HepG2 (cell line): ENCODE results near the gene CILP2. TPM values are rescaled to one million over a fixed set of nuclear protein-coding genes. Genes with fewer than 3 reads are reported as not detected.

Experiments used
- ESRRA ChIP-seq: sonication (generic); formaldehyde crosslinking; IDR thresholded peaks from 2 replicates; pipeline ENCODE4 v1.5.1; 2020; ENCODE audit warnings: mild to moderate bottlenecking, low read depth, missing genetic modification reagents
- KLF16 ChIP-seq, 2 experiments: sonication (generic) in 1 of 2; formaldehyde crosslinking in 1 of 2; IDR thresholded peaks; 2 replicates each; pipeline versions ENCODE4 v1.6.1 to v1.8.0; 2016 to 2023; ENCODE audit warnings: missing genetic modification reagents in 2 of 2, missing compliant biosample characterization in 1 of 2
- MIER2 ChIP-seq: IDR thresholded peaks from 2 replicates; pipeline ENCODE4 v1.6.1; 2016; ENCODE audit warnings: missing biosample characterization, missing genetic modification reagents
- PCBP1 ChIP-seq: fragments of 200-400 bp; formaldehyde crosslinking; IDR thresholded peaks from 2 replicates; pipeline ENCODE4 v1.6.1; 2017; ENCODE audit warnings: mild to moderate bottlenecking, low read depth, low read length, borderline replicate concordance
- PLRG1 ChIP-seq: fragments of 450-650 bp; conservative IDR thresholded peaks from 2 replicates; pipeline ENCODE4 v1.6.1; 2016
- RARA ChIP-seq: IDR thresholded peaks from 2 replicates; pipeline ENCODE4 v1.6.1; 2016; ENCODE audit warnings: missing genetic modification reagents, missing compliant biosample characterization
- STAG1 ChIP-seq: sonication (generic); formaldehyde crosslinking; IDR thresholded peaks from 2 replicates; pipeline ENCODE4 v1.4.0; 2020; ENCODE audit warnings: missing genetic modification reagents
- ZNF747 ChIP-seq: sonication (generic); formaldehyde crosslinking; IDR thresholded peaks from 2 replicates; pipeline ENCODE4 v1.8.1; 2023; ENCODE audit warnings: missing genetic modification reagents, mild to moderate bottlenecking, borderline replicate concordance
- ZNF777 ChIP-seq: sonication (generic); formaldehyde crosslinking; IDR thresholded peaks from 2 replicates; pipeline ENCODE4 v1.4.0; 2020; ENCODE audit warnings: missing genetic modification reagents
- polyA plus RNA-seq, 8 experiments: library from polyadenylated mRNA; depleted of rRNA in 3 of 8; stranded (reverse) in 7 of 8; unstranded in 1 of 8; fragments of >200 nt; fragmentation: Illumina TruSeq in 4 of 8; extraction: Trizol in 4 of 8; gene quantifications; 2 replicates each; pipeline versions ENCODE4 v1.2.1 to v1.2.3, GENCODE V29; 2011 to 2016; ENCODE audit warnings: low read depth in 4 of 8, missing spikeins in 1 of 8, mixed read lengths in 1 of 8; ENCODE audit not compliant: insufficient read depth in 1 of 8
- total RNA-seq, 5 experiments: library from RNA; depleted of rRNA; stranded (reverse); fragments of >200 nt; fragmentation: Illumina TruSeq; extraction: Trizol; gene quantifications; 2 replicates each; pipeline ENCODE4 v1.2.3, GENCODE V29; 2016; ENCODE audit warnings: low read depth in 1 of 5
- TF ChIP-seq, protein P1 (sequence below): IDR thresholded peaks from 2 replicates; pipeline ENCODE4 v1.6.1; 2016; ENCODE audit warnings: missing compliant biosample characterization, missing genetic modification reagents, borderline replicate concordance
- TF ChIP-seq, protein P2 (sequence below): sonication (generic); formaldehyde crosslinking; IDR thresholded peaks from 2 replicates; pipeline ENCODE4 v1.5.1; 2020; ENCODE audit warnings: mild to moderate bottlenecking, missing genetic modification reagents, moderate library complexity
- TF ChIP-seq, protein P3 (sequence below): sonication (generic); formaldehyde crosslinking; IDR thresholded peaks from 2 replicates; pipeline ENCODE4 v1.5.0; 2020; ENCODE audit warnings: mild to moderate bottlenecking, missing genetic modification reagents, moderate library complexity
- TF ChIP-seq, protein P4 (sequence below): sonication (generic); formaldehyde crosslinking; IDR thresholded peaks from 2 replicates; pipeline ENCODE4 v1.9.0; 2022; ENCODE audit warnings: missing genetic modification reagents, mild to moderate bottlenecking, borderline replicate concordance
- TF ChIP-seq, protein P5 (sequence below): sonication (generic); formaldehyde crosslinking; IDR thresholded peaks from 2 replicates; pipeline ENCODE4 v1.4.0; 2020; ENCODE audit warnings: mild to moderate bottlenecking, missing genetic modification reagents
- TF ChIP-seq, protein P6 (sequence below): sonication (generic); formaldehyde crosslinking; IDR thresholded peaks from 2 replicates; pipeline ENCODE4 v1.4.0; 2020; ENCODE audit warnings: mild to moderate bottlenecking, missing genetic modification reagents

The CILP2 gene
- total and polyA plus RNA-seq, 2 of the 13 experiments (the other 11 are each of a cell fraction or from before 2014, with no cell fraction given), result 0.09 to 0.37 TPM

DNA sequence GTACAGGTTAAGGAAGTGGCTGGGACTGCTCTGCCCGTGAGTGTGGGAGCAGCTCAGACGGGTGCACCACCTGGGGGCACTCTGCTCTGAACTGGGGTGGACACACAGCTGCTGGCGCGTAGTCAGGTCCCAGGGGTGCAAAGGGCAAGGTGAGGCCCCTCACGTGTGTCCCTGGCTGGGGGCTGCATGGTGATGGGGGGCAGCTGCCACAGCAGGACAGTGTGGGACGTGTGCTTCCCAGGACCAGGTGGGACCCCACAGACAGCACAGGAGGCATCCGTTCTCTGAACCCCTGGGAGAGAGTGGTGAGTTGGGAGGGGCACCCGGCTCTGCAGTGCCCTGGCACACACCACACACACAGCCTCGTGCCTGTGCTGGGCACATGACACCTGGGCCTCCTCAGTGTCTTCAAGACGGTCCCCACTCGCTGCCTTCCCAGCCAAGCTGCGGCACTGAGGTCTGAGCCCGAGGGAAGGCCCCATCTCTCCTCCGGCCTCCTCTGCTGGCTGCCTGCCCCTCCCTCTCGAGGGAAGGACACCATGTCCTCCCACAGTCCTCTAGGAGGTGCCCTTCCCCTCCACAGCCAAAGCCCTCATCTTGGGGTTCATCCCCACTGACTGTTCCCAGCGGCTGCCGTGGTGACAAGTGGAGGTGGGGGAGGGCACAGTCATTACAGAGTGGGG, 24.7 kb downstream of the CILP2 start (continued):
- TF ChIP-seq, protein P1, sequence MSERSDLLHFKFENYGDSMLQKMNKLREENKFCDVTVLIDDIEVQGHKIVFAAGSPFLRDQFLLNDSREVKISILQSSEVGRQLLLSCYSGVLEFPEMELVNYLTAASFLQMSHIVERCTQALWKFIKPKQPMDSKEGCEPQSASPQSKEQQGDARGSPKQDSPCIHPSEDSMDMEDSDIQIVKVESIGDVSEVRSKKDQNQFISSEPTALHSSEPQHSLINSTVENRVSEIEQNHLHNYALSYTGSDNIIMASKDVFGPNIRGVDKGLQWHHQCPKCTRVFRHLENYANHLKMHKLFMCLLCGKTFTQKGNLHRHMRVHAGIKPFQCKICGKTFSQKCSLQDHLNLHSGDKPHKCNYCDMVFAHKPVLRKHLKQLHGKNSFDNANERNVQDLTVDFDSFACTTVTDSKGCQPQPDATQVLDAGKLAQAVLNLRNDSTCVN (CRISPR knock-in tag), result no peak
- TF ChIP-seq KLF16 (CRISPR knock-in tag; IDR thresholded peaks at IDR 0.05) (no peak), MIER2 (no peak), ZNF777 (CRISPR knock-in tag) (no peak), RARA (CRISPR knock-in tag) (no peak), STAG1 (CRISPR knock-in tag) (peak; percentile 47), PCBP1 (0 out of 2 replicates have a peak, but pooled peaks have one; percentile 32), ESRRA (CRISPR knock-in tag) (no peak), PLRG1 (no peak), ZNF747 (CRISPR knock-in tag) (peak; percentile 20; the same call in 1 of the 2 replicates)
- TF ChIP-seq, protein P2, sequence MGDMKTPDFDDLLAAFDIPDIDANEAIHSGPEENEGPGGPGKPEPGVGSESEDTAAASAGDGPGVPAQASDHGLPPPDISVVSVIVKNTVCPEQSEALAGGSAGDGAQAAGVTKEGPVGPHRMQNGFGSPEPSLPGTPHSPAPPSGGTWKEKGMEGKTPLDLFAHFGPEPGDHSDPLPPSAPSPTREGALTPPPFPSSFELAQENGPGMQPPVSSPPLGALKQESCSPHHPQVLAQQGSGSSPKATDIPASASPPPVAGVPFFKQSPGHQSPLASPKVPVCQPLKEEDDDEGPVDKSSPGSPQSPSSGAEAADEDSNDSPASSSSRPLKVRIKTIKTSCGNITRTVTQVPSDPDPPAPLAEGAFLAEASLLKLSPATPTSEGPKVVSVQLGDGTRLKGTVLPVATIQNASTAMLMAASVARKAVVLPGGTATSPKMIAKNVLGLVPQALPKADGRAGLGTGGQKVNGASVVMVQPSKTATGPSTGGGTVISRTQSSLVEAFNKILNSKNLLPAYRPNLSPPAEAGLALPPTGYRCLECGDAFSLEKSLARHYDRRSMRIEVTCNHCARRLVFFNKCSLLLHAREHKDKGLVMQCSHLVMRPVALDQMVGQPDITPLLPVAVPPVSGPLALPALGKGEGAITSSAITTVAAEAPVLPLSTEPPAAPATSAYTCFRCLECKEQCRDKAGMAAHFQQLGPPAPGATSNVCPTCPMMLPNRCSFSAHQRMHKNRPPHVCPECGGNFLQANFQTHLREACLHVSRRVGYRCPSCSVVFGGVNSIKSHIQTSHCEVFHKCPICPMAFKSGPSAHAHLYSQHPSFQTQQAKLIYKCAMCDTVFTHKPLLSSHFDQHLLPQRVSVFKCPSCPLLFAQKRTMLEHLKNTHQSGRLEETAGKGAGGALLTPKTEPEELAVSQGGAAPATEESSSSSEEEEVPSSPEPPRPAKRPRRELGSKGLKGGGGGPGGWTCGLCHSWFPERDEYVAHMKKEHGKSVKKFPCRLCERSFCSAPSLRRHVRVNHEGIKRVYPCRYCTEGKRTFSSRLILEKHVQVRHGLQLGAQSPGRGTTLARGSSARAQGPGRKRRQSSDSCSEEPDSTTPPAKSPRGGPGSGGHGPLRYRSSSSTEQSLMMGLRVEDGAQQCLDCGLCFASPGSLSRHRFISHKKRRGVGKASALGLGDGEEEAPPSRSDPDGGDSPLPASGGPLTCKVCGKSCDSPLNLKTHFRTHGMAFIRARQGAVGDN (CRISPR knock-in tag), result peak; percentile 39
- TF ChIP-seq, protein P3, sequence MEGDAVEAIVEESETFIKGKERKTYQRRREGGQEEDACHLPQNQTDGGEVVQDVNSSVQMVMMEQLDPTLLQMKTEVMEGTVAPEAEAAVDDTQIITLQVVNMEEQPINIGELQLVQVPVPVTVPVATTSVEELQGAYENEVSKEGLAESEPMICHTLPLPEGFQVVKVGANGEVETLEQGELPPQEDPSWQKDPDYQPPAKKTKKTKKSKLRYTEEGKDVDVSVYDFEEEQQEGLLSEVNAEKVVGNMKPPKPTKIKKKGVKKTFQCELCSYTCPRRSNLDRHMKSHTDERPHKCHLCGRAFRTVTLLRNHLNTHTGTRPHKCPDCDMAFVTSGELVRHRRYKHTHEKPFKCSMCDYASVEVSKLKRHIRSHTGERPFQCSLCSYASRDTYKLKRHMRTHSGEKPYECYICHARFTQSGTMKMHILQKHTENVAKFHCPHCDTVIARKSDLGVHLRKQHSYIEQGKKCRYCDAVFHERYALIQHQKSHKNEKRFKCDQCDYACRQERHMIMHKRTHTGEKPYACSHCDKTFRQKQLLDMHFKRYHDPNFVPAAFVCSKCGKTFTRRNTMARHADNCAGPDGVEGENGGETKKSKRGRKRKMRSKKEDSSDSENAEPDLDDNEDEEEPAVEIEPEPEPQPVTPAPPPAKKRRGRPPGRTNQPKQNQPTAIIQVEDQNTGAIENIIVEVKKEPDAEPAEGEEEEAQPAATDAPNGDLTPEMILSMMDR (CRISPR knock-in tag), result peak; percentile 63
- TF ChIP-seq, protein P4, sequence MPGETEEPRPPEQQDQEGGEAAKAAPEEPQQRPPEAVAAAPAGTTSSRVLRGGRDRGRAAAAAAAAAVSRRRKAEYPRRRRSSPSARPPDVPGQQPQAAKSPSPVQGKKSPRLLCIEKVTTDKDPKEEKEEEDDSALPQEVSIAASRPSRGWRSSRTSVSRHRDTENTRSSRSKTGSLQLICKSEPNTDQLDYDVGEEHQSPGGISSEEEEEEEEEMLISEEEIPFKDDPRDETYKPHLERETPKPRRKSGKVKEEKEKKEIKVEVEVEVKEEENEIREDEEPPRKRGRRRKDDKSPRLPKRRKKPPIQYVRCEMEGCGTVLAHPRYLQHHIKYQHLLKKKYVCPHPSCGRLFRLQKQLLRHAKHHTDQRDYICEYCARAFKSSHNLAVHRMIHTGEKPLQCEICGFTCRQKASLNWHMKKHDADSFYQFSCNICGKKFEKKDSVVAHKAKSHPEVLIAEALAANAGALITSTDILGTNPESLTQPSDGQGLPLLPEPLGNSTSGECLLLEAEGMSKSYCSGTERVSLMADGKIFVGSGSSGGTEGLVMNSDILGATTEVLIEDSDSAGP (CRISPR knock-in tag), result peak; percentile 19; the same call in 1 of the 2 replicates
- TF ChIP-seq, protein P5, sequence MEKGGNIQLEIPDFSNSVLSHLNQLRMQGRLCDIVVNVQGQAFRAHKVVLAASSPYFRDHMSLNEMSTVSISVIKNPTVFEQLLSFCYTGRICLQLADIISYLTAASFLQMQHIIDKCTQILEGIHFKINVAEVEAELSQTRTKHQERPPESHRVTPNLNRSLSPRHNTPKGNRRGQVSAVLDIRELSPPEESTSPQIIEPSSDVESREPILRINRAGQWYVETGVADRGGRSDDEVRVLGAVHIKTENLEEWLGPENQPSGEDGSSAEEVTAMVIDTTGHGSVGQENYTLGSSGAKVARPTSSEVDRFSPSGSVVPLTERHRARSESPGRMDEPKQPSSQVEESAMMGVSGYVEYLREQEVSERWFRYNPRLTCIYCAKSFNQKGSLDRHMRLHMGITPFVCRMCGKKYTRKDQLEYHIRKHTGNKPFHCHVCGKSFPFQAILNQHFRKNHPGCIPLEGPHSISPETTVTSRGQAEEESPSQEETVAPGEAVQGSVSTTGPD (CRISPR knock-in tag), result no peak
- TF ChIP-seq, protein P6, sequence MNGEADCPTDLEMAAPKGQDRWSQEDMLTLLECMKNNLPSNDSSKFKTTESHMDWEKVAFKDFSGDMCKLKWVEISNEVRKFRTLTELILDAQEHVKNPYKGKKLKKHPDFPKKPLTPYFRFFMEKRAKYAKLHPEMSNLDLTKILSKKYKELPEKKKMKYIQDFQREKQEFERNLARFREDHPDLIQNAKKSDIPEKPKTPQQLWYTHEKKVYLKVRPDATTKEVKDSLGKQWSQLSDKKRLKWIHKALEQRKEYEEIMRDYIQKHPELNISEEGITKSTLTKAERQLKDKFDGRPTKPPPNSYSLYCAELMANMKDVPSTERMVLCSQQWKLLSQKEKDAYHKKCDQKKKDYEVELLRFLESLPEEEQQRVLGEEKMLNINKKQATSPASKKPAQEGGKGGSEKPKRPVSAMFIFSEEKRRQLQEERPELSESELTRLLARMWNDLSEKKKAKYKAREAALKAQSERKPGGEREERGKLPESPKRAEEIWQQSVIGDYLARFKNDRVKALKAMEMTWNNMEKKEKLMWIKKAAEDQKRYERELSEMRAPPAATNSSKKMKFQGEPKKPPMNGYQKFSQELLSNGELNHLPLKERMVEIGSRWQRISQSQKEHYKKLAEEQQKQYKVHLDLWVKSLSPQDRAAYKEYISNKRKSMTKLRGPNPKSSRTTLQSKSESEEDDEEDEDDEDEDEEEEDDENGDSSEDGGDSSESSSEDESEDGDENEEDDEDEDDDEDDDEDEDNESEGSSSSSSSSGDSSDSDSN, result 0 out of 2 replicates have a peak, but pooled peaks have one; percentile 29
